H1 (cell line): ENCODE data around the gene CNTN5. TPM values are rescaled to one million over a fixed set of nuclear protein-coding genes. Genes with fewer than 3 reads are reported as not detected.

ENCODE experiments used
- CTCF ChIA-PET: fragments of 300-600 bp; sonication (Branson Sonifier 250); formaldehyde crosslinking; loops from one replicate; lab custom pipeline; 2021; ENCODE audit not compliant: partially characterized antibody; lab: Charles Lee
- POLR2A ChIA-PET: fragments of 300-600 bp; sonication (Branson Sonifier 250); formaldehyde crosslinking; loops from one replicate; lab custom pipeline; 2021; ENCODE audit warnings: inconsistent platforms; ENCODE audit not compliant: partially characterized antibody; lab: Charles Lee
- DNase-seq, 2 experiments: peaks; one replicate each; pipeline versions ENCODE4 v3.0.0 to v3.0.0-alpha.2; 2010 to 2022; ENCODE audit warnings: low spot score in 2 of 2, low read depth in 1 of 2, mixed read lengths in 1 of 2
- FAIRE-seq: peaks from 2 replicates; lab custom pipeline; 2011; peaks lifted over from hg19 to GRCh38; lab: Jason Lieb, UNC
- H2AFZ ChIP-seq: 2 replicates; pipeline ENCODE4 v1.8.1; 2012; ENCODE audit warnings: low read length, inconsistent platforms
- H2AK5ac ChIP-seq: 2 replicates; pipeline ENCODE4 v1.6.1; 2013; ENCODE audit warnings: low read depth, low read length
- H2BK120ac ChIP-seq: replicated peaks from 2 replicates; pipeline ENCODE3; 2013; ENCODE audit warnings: low read depth, low read length, inconsistent platforms
- H2BK12ac ChIP-seq: 2 replicates; pipeline ENCODE4 v1.6.1; 2013; ENCODE audit warnings: low read depth, low read length
- H2BK15ac ChIP-seq: 2 replicates; pipeline ENCODE4 v1.6.1; 2013; ENCODE audit warnings: low read length
- H2BK20ac ChIP-seq: 2 replicates; pipeline ENCODE4 v1.6.1; 2013; ENCODE audit warnings: low read length
- H2BK5ac ChIP-seq: 2 replicates; pipeline ENCODE4 v1.6.1; 2013; ENCODE audit warnings: low read depth, low read length
- H3K14ac ChIP-seq: 2 replicates; pipeline ENCODE4 v1.6.1; 2013; ENCODE audit warnings: inconsistent platforms; ENCODE audit not compliant: insufficient read length
- H3K18ac ChIP-seq: 2 replicates; pipeline ENCODE4 v1.6.1; 2013; ENCODE audit warnings: low read length; ENCODE audit errors: extremely low read depth
- H3K23ac ChIP-seq: 2 replicates; pipeline ENCODE4 v1.6.1; 2013; ENCODE audit warnings: inconsistent platforms; ENCODE audit not compliant: insufficient read length
- H3K23me2 ChIP-seq: 2 replicates; pipeline ENCODE4 v1.6.1; 2013; ENCODE audit warnings: low read depth, low read length
- H3K27ac ChIP-seq: 2 replicates; pipeline ENCODE4 v1.6.1; 2011; ENCODE audit warnings: low read depth, low read length, inconsistent platforms
- H3K27me3 ChIP-seq, 4 experiments: replicated peaks in 1 of 4; 1 replicate in 1 of 4; 2 replicates in 3 of 4; pipeline versions ENCODE4 v1.6.1 to v1.8.1; 2011 to 2013; ENCODE audit warnings: low read length in 3 of 4, mild to moderate bottlenecking in 3 of 4, inconsistent platforms in 2 of 4, mixed read lengths in 2 of 4, moderate library complexity in 1 of 4; ENCODE audit not compliant: control insufficient read depth in 3 of 4, insufficient read depth in 3 of 4; ENCODE audit errors: extremely low read depth in 1 of 4
- H3K36me3 ChIP-seq, 4 experiments: 2 replicates each; pipeline versions ENCODE4 v1.6.1 to v1.8.1; 2011 to 2013; ENCODE audit warnings: mild to moderate bottlenecking in 4 of 4, low read length in 3 of 4, moderate library complexity in 2 of 4, control low read depth in 1 of 4, inconsistent platforms in 1 of 4; ENCODE audit not compliant: insufficient read depth in 4 of 4, control insufficient read depth in 2 of 4
- H3K4ac ChIP-seq: replicated peaks from 2 replicates; pipeline ENCODE3; 2013; ENCODE audit warnings: low read length, low read depth, mixed read lengths, inconsistent platforms; ENCODE audit not compliant: insufficient read length
- H3K4me1 ChIP-seq, 4 experiments: replicated peaks in 1 of 4; 1 replicate in 1 of 4; 2 replicates in 3 of 4; pipeline versions ENCODE4 v1.6.1 to v1.8.1; 2011 to 2013; ENCODE audit warnings: low read length in 3 of 4, inconsistent platforms in 2 of 4, mixed read lengths in 1 of 4; ENCODE audit not compliant: insufficient read depth in 4 of 4, control insufficient read depth in 3 of 4
- H3K4me2 ChIP-seq, 2 experiments: 2 replicates each; pipeline versions ENCODE4 v1.6.1 to v1.8.1; 2011 to 2013; ENCODE audit warnings: low read depth in 2 of 2, low read length in 2 of 2, control low read depth in 1 of 2, inconsistent platforms in 1 of 2, mild to moderate bottlenecking in 1 of 2; ENCODE audit not compliant: insufficient read depth in 1 of 2
- H3K4me3 ChIP-seq, 4 experiments: fragments of 200-600, 300-600 bp in 1 of 4; sonication (generic), shearing (Covaris generic), sonication (Bioruptor Twin) in 1 of 4; 2 replicates each; pipeline versions ENCODE4 v1.5.1 to v1.8.1; 2011 to 2016; ENCODE audit warnings: low read length in 4 of 4, low read depth in 3 of 4, control low read depth in 2 of 4, inconsistent platforms in 2 of 4, mild to moderate bottlenecking in 2 of 4, mixed read lengths in 1 of 4, moderate library complexity in 1 of 4; ENCODE audit not compliant: insufficient read depth in 2 of 4; ENCODE audit errors: extremely low read depth in 1 of 4
- H3K56ac ChIP-seq: replicated peaks from 2 replicates; pipeline ENCODE3; 2013; ENCODE audit warnings: low read depth, mild to moderate bottlenecking, mixed read lengths, low read length, inconsistent platforms; ENCODE audit not compliant: insufficient read length
- H3K79me1 ChIP-seq: 2 replicates; pipeline ENCODE4 v1.6.1; 2013; ENCODE audit warnings: low read depth, low read length, control low read depth
- H3K79me2 ChIP-seq, 2 experiments: 2 replicates each; pipeline versions ENCODE4 v1.6.1 to v1.8.1; 2012 to 2013; ENCODE audit warnings: low read length in 2 of 2, mild to moderate bottlenecking in 2 of 2, inconsistent platforms in 1 of 2; ENCODE audit not compliant: insufficient read depth in 2 of 2, control insufficient read depth in 1 of 2
- H3K9ac ChIP-seq, 4 experiments: replicated peaks in 1 of 4; 1 replicate in 1 of 4; 2 replicates in 3 of 4; pipeline versions ENCODE4 v1.6.1 to v1.8.1; 2011 to 2013; ENCODE audit warnings: low read depth in 3 of 4, low read length in 3 of 4, control low read depth in 2 of 4, mild to moderate bottlenecking in 2 of 4, moderate library complexity in 2 of 4, inconsistent platforms in 1 of 4; ENCODE audit errors: extremely low read depth in 1 of 4
- H3K9me3 ChIP-seq, 2 experiments: 2 replicates each; pipeline versions ENCODE4 v1.6.1 to v1.8.1; 2012 to 2013; ENCODE audit warnings: mild to moderate bottlenecking in 2 of 2, moderate library complexity in 2 of 2, control low read depth in 1 of 2, inconsistent platforms in 1 of 2, low read depth in 1 of 2, low read length in 1 of 2, mixed read lengths in 1 of 2; ENCODE audit not compliant: insufficient read depth in 2 of 2
- H4K20me1 ChIP-seq, 2 experiments: replicated peaks in 1 of 2; 2 replicates each; pipeline versions ENCODE3 to v1.8.1; 2011 to 2013; ENCODE audit warnings: inconsistent platforms in 2 of 2, low read length in 2 of 2, mild to moderate bottlenecking in 1 of 2; ENCODE audit not compliant: insufficient read depth in 2 of 2, control insufficient read depth in 1 of 2
- H4K5ac ChIP-seq: 2 replicates; pipeline ENCODE4 v1.6.1; 2013; ENCODE audit warnings: low read length, low read depth, mixed read lengths, inconsistent platforms; ENCODE audit not compliant: insufficient read length
- H4K8ac ChIP-seq: 2 replicates; pipeline ENCODE4 v1.8.0; 2013; ENCODE audit warnings: mild to moderate bottlenecking, moderate library complexity, low read length, inconsistent platforms; ENCODE audit not compliant: insufficient read depth; ENCODE audit errors: extremely low read depth
- H4K91ac ChIP-seq: replicated peaks from 2 replicates; pipeline ENCODE3; 2013; ENCODE audit warnings: low read length, mixed read lengths, inconsistent platforms; ENCODE audit not compliant: insufficient read length
- BRCA1 ChIP-seq: IDR thresholded peaks from 2 replicates; pipeline ENCODE4 v1.6.1; 2012; ENCODE audit warnings: low read depth, low read length, improper control_type of control experiment
- EGR1 ChIP-seq: IDR thresholded peaks from 2 replicates; pipeline ENCODE4 v1.6.1; 2011; ENCODE audit warnings: low read depth, low read length, borderline replicate concordance
- EZH2 ChIP-seq: fragments of 200-600 bp; sonication (generic); IDR thresholded peaks from 2 replicates; pipeline ENCODE4 v1.7.1; 2012; ENCODE audit warnings: low read depth, mild to moderate bottlenecking, moderate library complexity, low read length, inconsistent platforms; ENCODE audit not compliant: severe bottlenecking
- PHF8 ChIP-seq: fragments of 200-600 bp; sonication (generic); conservative IDR thresholded peaks from 2 replicates; pipeline ENCODE4 v1.7.1; 2012; ENCODE audit warnings: low read depth, mild to moderate bottlenecking, inconsistent platforms, low read length, moderate library complexity
- TAF7 ChIP-seq: optimal IDR thresholded peaks from 2 replicates; pipeline ENCODE3; 2011; ENCODE audit warnings: low read depth, mild to moderate bottlenecking, inconsistent platforms, low read length, moderate library complexity, borderline replicate concordance
- WGBS, 2 experiments: shearing (Covaris generic) in 1 of 2; methylation state at CpG; one replicate each; pipeline versions ENCODE4 v1.1.6 to v1.1.7; 2013 to 2015; ENCODE audit warnings: low lambda C conversion rate in 2 of 2, mixed read lengths in 2 of 2, inconsistent platforms in 1 of 2, low coverage in 1 of 2, missing lambda C conversion rate in 1 of 2; ENCODE audit not compliant: insufficient replicate concordance in 2 of 2, insufficient coverage in 1 of 2, insufficient read length in 1 of 2; ENCODE audit errors: extremely low coverage in 1 of 2, missing lambda C conversion rate in 1 of 2; 5-methylcytosine and 5-hydroxymethylcytosine counted together
- polyA plus RNA-seq, 7 experiments: library from polyadenylated mRNA; depleted of rRNA in 3 of 7; stranded (reverse) in 5 of 7; unstranded in 2 of 7; fragments of >200 nt in 5 of 7; fragments of 200-250 nt in 2 of 7; gene quantifications; 1 replicate in 5 of 7; 2 replicates in 1 of 7; 4 replicates in 1 of 7; pipeline versions ENCODE4 v1.2.1 to v1.2.3, GENCODE V29; 2011 to 2013; ENCODE audit warnings: missing spikeins in 2 of 7, mixed read lengths in 2 of 7
- total RNA-seq: library from RNA; stranded (reverse); fragmentation: NEBNext Ultra II Directional; extraction: Animal tissue kit (Norgen Biotek cat#: 25700); gene quantifications from 2 replicates; pipeline ENCODE4 v1.2.1, GENCODE V29; 2021

Gene CNTN5
- total and polyA plus RNA-seq, 2 of the 8 experiments (the other 6 are each of a cell fraction or from before 2014, with no cell fraction given) = not detected

- no peak overlapping the region for H3K4me3 ChIP-seq
- DNase-seq (no peak), FAIRE-seq (no peak)
These were observed 178.6 kb downstream of the CNTN5 start for GRCh38 chr11:99199341-99199740.

More at GRCh38 chr11:99199341-99199740, 178.6 kb downstream of the CNTN5 start:
- Histone ChIP-seq H3K4ac (no peak overlapping the region), H3K23ac (no peak overlapping the region), H3K23me2 (no peaks in the 10 kb centered on the region), H3K14ac (no peak overlapping the region)
- TF ChIP-seq EGR1 (no peak), PHF8 (no peak), TAF7 (no peak), EZH2 (no peak), BRCA1 (no peak)
- TF ChIP-seq, all 59 proteins: peak for 0
- H3K79me2 ChIP-seq = no peaks in the 10 kb centered on the region
- peak overlapping the region; percentile 88 for H4K91ac ChIP-seq
- no peaks in the 10 kb centered on the region for H3K9me3 ChIP-seq
- POLR2A ChIA-PET = no interaction called here
- H2BK12ac ChIP-seq = peak overlapping the region; percentile 94
- WGBS, 2 experiments = 85% methylated on average over 3 of the region's 3 CpGs; no CpG with 5 or more reads in 1 of the 2 experiments
- no peaks in the 10 kb centered on the region for H3K36me3 ChIP-seq
- peak overlapping the region; percentile 91 for H3K18ac ChIP-seq
- H4K5ac ChIP-seq = no peak overlapping the region
- no peaks in the 10 kb centered on the region for H3K27me3 ChIP-seq
- H2BK15ac ChIP-seq = no peak overlapping the region
- peak overlapping the region; percentile 90; the same call in 1 of the 2 replicates for H2BK5ac ChIP-seq
- H3K79me1 ChIP-seq = no peaks in the 10 kb centered on the region
- 0 out of 2 replicates have a peak overlapping the region, but pooled peaks have one; percentile 70 for H2AK5ac ChIP-seq
- no peak overlapping the region for H4K8ac ChIP-seq
- H2BK20ac ChIP-seq = peak overlapping the region; percentile 49; the same call in 1 of the 2 replicates
- CTCF ChIA-PET = no interaction called here
- no peak overlapping the region for H3K56ac ChIP-seq
- H2AFZ ChIP-seq = no peak overlapping the region
- no peaks in the 10 kb centered on the region for H4K20me1 ChIP-seq
- no peak overlapping the region for H3K9ac ChIP-seq
- no peak overlapping the region for H3K4me2 ChIP-seq
- H3K4me1 ChIP-seq = peaks cover 0 to 10% (median 6%) of the 10 kb centered on the region in 4 experiments; a peak in 5 of 7 replicates
- H3K27ac ChIP-seq = no peak overlapping the region
- peak overlapping the region; percentile 99 for H2BK120ac ChIP-seq
